Measurements from ENCODE around the gene NSD1. TPM values are rescaled to one million over a fixed set of nuclear protein-coding genes. Genes with fewer than 3 reads are reported as not detected.
"Not testable (repeated sequence)": the region's sequence is repeated elsewhere in the genome, so short reads cannot be mapped to it uniquely, and the experiment has no call there.

Gene NSD1
- total RNA-seq, 1 experiment from 2014 or later = 14.5 TPM

DNA sequence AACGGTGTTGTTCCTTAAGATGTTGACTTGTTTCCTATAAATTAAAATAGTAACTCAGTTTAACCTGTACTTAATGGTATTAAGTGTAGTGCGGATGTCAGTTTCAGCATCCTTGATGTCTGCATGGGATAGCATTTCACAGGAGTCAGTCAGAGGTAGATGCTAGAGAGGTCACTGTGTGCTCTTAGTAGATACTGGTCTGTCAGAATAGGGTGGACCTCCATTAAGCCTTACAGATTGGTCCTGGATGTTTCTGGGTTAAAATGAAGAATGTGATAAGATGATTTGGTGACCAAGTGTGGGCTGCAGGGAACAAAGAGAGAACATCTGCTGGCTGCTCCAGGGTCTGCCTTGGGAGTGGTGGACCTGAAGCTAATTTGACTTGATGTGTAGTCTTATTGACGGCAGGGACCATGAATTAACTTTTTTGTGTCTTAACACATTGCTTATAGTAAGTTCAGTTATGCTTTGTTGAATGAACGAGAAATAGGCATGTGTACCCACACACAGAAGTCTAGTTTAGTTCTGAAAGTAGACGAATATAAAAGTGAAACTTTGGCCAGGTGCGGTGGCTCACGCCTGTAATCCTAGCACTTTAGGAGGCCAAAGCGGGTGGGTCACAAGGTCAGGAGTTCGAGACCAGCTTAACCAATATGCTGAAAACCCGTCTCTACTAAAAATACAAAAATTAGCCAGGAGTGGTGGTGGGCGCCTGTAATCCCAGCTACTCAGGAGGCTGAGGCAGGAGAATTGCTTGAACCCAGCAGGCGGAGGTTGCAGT, 157.4 kb downstream of the NSD1 start:
- DNase-seq (ENCODE audit: low read depth) = no peak

DNA sequence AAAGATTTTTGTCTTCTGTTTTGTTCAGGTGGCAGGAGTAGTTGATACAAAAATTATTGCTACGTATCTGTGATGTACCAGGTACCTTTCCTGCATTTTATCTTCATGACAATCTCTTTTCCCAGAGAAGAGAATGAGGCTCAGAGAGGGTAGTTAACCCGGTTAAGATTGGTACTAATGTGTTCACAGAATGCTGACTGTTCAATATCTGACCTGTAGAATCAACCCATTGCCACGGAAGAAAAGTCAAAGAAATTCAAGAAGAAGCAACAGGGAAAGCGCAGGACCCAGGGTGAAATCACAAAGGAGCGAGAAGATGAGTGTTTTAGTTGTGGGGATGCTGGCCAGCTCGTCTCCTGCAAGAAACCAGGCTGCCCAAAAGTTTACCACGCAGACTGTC, 158.2 kb downstream of the NSD1 start:
- no peak for DNase-seq (ENCODE audit: low read depth)

- DNase-seq (ENCODE audit: low read depth) = no peak
These were observed 160.4 kb downstream of the NSD1 start for GRCh38 chr5:177293819-177294581.

DNA sequence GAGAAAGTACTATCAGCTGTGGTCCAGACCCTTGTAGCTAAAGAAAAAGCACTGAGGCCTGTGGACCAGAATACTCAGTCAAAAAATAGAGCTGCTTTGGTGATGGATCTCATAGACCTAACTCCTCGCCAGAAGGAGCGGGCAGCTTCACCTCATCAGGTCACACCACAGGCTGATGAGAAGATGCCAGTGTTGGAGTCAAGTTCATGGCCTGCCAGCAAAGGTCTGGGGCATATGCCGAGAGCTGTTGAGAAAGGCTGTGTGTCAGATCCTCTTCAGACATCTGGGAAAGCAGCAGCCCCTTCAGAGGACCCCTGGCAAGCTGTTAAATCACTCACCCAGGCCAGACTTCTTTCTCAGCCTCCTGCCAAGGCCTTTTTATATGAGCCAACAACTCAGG, 161.1 kb downstream of the NSD1 start:
- DNase-seq (ENCODE audit: low read depth) = no peak

DNA sequence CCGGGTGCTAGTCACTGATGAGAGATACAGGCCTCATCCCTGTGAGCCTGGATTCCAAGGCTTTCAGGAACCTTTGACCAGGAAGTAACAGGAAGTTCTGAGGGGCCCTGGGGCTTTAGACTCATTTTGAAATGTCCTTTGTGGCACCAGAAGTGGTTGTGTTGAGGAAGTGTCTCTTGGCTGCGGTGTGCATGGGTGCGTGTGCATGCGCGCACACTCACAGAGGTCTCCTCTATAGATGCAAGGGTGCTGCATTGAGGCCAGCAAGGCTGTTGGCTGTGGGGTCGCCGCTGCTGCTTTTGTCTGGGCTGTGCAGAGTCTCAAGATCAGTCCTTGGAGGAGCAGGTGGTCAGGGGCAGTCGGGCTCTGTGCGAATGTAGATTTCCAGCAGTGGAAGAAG, 162.4 kb downstream of the NSD1 start:
- no peak for DNase-seq (ENCODE audit: low read depth)

DNA sequence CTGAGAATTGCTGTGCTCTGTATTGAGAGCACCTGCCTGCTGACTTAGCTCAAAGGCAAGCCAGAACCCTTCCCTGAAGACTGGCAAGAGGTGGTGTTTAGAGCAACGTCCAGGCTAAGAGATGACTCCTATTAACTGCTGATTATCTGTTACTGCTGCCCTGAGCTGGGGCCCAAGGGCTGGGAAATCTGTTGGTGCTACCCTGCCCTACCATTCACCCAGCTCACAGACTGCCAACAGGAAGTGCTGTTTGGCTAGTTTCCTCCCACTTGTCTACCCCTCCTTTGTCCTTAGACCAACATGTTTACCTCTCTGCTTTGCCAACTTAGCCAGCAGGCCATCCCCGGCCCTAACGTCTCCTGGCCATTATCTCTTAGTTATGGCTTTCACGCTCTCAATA, 163.0 kb downstream of the NSD1 start:
- DNase-seq (ENCODE audit: low read depth) = no peak

DNA sequence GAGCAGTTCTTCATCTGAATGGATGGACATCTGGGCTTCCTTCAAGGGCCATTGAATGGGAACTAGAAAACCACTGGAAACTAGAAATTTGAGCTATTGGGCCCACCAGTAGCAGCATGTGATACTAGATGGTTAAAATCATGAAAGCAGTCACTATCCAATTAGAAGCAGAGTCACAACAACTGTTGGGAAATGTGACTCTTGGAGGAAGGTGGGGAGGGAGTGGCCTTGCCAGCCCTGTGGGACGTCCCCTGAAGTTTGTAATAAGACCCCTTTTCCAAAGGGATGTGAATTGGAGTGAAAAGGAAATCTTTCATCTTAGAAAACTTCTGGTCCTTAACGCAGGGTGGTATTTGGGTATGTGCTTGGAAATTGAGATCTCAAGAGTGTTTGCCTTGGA, 164.3 kb downstream of the NSD1 start:
- no peak for DNase-seq (ENCODE audit: low read depth)

GRCh38 chr5:177299697-177300096, 166.1 kb downstream of the NSD1 start:
- DNase-seq (ENCODE audit: low read depth) = no peak

- peak; percentile 75 for DNase-seq (ENCODE audit: low read depth)
These were observed 166.8 kb downstream of the NSD1 start for GRCh38 chr5:177300236-177300880.

DNA sequence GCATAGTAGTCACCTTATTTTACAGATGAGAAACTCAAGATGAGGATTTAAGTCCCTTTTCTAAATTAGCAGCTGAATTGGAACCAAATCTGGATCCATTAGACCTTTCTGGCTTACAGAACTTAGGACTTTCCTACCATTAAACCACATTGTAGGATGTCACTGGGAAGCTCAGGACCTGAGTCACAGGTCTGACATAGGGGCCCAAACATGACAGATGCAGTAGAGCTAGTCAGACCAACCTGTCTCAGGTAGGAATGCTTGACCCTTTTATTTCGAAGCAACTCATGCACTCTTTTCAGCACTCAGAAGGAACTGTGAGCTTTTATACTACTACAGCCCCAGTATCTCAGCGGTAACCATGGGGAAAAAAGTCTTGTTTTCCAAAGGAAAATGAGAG, 167.4 kb downstream of the NSD1 start:
- DNase-seq (ENCODE audit: low read depth) = no peak

GRCh38 chr5:177301503-177302165, 168.1 kb downstream of the NSD1 start:
- no peak for DNase-seq (ENCODE audit: low read depth)

GRCh38 chr5:177302354-177303110, 169.0 kb downstream of the NSD1 start:
- DNase-seq (ENCODE audit: low read depth) = peak; percentile 22

GRCh38 chr5:177303121-177303924, 169.8 kb downstream of the NSD1 start, which contains the start of the genes PRELID1 and RAB24:
PRELID1 (plus strand) TSS chr5:177303799; CDS start chr5:177303986, 187 bp downstream.
RAB24 (minus strand) TSS chr5:177303719; CDS start chr5:177303288, 431 bp downstream.
- DNase-seq (ENCODE audit: low read depth) = peak; percentile 79

GRCh38 chr5:177303925-177304391, 170.4 kb downstream of the NSD1 start:
- peak; percentile 11 for DNase-seq (ENCODE audit: low read depth)

GRCh38 chr5:177304392-177305119, 171.0 kb downstream of the NSD1 start:
- DNase-seq (ENCODE audit: low read depth) = peak; percentile 66

- not testable (repeated sequence) for DNase-seq (ENCODE audit: low read depth)
These were observed 172.6 kb downstream of the NSD1 start for GRCh38 chr5:177306103-177306640.

- DNase-seq (ENCODE audit: low read depth) = peak; percentile 15
These were observed 173.3 kb downstream of the NSD1 start for GRCh38 chr5:177306674-177307543.

All from RPMI7951 (cell line).